ENCODE measurements around the gene SLC9A8.

GRCh38 chr20:49929142-49929494 lies 116.5 kb downstream of the SLC9A8 start:
- TF ChIP-seq, protein P1, sequence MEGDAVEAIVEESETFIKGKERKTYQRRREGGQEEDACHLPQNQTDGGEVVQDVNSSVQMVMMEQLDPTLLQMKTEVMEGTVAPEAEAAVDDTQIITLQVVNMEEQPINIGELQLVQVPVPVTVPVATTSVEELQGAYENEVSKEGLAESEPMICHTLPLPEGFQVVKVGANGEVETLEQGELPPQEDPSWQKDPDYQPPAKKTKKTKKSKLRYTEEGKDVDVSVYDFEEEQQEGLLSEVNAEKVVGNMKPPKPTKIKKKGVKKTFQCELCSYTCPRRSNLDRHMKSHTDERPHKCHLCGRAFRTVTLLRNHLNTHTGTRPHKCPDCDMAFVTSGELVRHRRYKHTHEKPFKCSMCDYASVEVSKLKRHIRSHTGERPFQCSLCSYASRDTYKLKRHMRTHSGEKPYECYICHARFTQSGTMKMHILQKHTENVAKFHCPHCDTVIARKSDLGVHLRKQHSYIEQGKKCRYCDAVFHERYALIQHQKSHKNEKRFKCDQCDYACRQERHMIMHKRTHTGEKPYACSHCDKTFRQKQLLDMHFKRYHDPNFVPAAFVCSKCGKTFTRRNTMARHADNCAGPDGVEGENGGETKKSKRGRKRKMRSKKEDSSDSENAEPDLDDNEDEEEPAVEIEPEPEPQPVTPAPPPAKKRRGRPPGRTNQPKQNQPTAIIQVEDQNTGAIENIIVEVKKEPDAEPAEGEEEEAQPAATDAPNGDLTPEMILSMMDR (IDR thresholded peaks at IDR 0.05 in 4 of 5, conservative IDR thresholded peaks at IDR 0.05 in 1 of 5), result no peak
- no peak for TF ChIP-seq POLR2A (IDR thresholded peaks at IDR 0.05)

Data from gastrocnemius medialis (tissue), 4 donors.